Body of pancreas (tissue), 4 donors: ENCODE measurements around the gene SRGAP1.

Experiments used
- POLR2A ChIP-seq, 3 donors: fragments of 450-650 bp; IDR thresholded peaks; one replicate each; pipeline ENCODE4 v1.6.1; 2016; ENCODE audit warnings: antibody characterized with exemption in 3 of 3, mild to moderate bottlenecking in 2 of 3
- TF ChIP-seq, protein P1 (sequence below), 7 experiments: fragments of 450-650 bp in 4 of 7; fragments of 200-600 bp in 3 of 7; sonication (generic) in 3 of 7; IDR thresholded peaks; one replicate each; pipeline ENCODE4 v1.5.1; 2016 to 2019; ENCODE audit warnings: antibody characterized with exemption in 7 of 7

DNA sequence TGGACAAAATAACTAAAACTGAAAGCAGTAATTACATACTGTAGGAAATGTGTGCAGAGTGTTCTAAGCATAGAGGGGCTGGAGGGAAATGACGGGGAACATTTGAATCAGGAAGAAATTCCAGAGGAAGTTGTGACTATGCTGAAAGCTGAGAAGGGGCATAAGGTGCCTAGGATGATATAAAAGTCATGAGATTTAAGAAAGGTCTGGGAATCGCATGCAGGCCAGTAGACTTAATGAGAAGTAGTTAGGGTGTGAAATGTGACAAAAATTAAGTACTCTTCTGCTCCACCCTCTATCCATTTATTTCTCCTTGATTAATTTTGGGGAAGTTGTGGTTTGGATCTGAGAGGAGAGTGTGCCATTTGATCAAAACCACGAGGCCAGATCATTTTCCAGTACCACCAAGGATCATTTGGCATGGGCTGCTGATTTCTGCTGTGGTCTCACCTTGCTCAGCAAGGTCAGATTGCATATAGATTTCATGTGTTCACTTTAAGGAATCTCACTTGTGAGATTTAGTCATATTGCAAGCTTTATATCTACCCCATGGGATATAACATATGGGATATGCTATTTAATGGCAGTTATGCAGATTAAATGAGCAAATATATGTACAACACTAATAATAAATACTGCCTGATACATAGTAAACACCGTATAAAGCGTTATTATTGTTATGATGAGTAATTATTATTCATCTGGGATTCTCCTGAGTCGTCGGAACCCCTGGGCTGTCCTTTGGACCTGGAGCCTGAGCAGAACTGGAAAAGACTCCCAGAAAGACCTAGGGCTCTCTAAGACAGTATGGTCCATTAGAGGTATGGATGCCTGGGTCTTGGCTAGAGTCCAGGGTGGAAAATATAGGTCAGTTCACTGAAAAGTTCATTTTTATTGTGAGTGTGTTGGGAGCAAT is 72.3 kb downstream of the SRGAP1 start:
- TF ChIP-seq POLR2A (IDR thresholded peaks at IDR 0.05) = no peak
- TF ChIP-seq, protein P1, sequence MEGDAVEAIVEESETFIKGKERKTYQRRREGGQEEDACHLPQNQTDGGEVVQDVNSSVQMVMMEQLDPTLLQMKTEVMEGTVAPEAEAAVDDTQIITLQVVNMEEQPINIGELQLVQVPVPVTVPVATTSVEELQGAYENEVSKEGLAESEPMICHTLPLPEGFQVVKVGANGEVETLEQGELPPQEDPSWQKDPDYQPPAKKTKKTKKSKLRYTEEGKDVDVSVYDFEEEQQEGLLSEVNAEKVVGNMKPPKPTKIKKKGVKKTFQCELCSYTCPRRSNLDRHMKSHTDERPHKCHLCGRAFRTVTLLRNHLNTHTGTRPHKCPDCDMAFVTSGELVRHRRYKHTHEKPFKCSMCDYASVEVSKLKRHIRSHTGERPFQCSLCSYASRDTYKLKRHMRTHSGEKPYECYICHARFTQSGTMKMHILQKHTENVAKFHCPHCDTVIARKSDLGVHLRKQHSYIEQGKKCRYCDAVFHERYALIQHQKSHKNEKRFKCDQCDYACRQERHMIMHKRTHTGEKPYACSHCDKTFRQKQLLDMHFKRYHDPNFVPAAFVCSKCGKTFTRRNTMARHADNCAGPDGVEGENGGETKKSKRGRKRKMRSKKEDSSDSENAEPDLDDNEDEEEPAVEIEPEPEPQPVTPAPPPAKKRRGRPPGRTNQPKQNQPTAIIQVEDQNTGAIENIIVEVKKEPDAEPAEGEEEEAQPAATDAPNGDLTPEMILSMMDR (IDR thresholded peaks at IDR 0.05) = no peak
